GM21737 (cell line): ENCODE measurements around the gene PZP.
A peak's percentile ranks its signal among the peaks of the same experiment; 100 is the strongest.

Experiments
- ATAC-seq: cut with Tn5 transposase; IDR thresholded peaks from one replicate; pipeline ENCODE4 v1.9.1; 2021; ENCODE audit warnings: mild to moderate bottlenecking, moderate library complexity; ENCODE audit not compliant: unreplicated experiment

Gene PZP

DNA sequence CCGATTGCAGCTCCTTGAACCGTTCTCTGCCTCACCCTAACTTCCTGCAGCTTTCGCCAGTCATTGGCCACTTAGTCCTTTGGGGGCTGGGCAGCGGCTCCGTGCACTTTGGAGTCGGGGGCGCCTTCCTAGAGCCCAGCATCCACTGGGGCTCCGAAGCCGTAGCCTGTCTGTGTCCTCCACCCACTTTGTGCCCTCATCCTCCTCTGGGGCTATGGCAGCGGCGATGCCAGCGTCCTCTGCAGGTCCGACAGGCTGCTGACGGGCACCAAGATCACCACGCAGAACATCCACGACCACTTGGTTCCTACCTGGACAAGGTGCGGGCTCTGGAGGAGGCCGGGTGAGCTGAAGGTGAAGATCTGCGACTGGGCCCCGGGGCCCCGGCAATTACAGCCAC lies 80.7 kb downstream of the PZP start:
- no peak for ATAC-seq

DNA sequence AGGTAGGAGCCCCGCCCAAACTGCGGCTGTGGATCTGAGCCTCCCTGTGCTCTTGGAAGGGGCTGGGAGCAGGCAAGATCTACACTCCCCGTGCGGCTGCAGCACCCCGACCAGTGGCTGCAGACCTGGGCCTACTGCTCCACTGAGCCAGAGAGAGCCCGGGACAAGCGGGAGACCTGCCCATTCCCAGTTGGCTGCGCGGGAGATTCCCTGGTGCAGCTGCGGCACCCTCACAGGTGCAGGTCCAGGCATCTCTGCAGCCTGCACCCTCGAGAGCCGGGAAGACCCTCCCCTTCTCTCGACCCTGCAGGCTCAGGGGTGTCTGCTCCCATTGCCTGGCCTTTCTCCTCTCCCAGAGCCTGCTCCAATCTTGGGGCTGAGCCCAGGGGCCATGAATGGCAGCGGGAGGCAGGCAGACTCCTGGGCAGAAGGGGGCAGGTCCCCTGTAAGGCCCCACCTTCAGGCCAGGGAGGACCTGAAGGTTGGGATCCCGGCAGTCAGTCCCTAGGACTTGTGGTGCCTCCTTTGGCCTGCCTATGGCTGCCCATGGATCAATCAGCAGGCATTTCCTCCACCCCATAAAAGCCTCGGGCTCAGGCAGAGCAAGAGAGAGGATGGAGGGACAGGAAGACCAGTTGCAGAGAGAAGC lies 83.7 kb downstream of the PZP start:
- no peak for ATAC-seq

DNA sequence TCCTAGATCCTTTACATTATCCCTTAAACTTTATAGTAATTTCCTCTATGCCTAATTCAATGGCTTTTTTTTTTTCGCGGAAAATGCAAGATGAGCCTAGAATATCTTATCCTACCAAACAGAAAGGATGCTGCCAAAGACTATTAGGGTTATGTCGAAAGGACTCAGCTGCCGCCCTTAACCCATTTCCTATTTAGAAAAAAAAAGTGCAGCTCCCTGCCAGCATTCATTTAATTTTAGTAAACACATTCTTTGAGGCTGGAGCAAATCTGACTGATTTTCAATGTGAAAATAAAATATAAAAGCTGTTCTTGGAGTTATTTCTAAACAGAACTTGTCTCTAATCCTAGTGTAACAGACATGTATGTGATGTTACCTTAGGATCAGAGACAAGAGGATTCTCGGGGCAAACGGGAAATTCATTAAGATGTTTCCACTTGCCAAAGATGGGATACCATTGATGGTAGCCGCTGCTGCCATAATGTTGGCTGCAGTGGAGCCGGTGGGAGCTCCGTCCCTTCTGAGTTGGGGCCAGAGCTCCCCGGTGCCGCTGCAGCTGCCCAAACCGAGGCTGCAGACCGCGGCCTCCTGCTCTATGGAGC lies 84.3 kb downstream of the PZP start:
- ATAC-seq, result no peak

DNA sequence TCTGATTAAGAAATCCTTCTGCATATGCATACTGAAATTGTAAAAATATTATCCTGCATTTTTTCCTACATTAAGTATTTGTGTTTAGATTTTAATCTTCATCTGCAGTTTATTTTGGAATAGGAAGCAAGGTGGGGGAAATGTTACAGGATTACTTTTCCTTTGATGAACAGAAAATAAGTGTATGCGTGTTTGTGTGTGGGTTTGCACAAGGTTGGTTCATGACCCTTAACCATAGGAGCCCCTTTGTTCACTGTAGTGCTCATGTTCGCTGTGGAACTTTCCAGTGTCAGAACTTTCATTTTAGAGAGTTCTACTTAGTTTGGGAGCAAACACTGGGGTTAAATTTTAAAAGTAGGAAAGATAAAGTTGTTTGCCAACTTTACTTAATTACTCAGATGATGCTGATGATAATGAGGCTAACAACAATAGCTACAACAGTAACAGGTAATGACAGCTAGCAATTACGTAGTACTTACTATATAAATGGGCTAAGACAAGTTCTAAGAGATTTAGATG lies 86.0 kb downstream of the PZP start:
- no peak for ATAC-seq

DNA sequence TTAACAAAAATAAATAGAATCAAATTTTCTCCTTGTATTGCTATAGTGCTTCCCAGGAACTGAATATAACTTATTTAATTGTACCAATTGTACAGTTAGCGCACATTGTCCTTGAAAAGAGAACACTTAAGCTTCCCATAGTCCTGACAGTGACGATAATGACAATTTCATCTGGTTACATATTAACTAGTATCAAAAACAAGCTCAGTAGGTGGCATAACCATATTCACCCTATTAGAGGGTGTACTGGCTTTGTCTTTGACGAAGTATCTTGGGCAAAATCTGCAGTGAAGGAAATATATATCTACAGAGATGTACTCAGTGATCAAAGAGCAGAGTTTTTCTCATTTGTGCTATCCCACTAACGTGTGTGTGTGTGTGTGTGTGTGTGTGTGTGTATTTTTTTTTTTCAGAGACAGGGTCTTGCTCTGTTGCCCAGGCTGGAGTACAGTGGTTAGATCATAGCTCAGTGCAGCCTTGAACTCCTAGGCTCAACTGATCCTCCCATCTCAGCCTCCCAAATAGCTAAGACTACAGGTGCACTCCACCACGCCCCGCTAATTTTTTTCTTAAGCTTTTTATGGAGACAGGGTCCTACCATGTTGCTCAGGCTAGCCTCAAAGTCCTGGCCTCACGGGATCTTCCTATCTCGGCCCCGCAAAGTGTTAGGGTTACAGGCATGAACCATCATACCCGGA lies 87.6 kb downstream of the PZP start:
- no peak for ATAC-seq

DNA sequence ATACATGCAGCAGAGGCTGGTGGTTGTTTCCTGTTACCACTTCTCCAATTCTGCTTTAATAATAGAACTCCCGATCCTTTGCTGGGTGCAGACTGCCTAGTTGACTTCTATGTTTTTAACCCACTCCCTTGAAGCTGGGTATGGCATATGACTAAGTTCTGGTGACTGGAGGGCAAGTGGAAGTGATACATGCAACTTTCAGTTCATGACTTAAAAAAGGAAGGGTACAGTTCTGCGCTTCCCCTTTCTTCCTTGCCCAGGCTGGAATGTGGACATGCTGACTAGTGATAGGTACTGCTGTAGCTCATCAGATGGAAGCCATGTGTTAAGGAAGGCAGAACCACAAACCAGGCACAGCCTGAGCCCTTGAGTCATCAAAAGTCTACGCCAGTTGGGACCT lies 90.0 kb downstream of the PZP start:
- ATAC-seq, result peak; percentile 52

DNA sequence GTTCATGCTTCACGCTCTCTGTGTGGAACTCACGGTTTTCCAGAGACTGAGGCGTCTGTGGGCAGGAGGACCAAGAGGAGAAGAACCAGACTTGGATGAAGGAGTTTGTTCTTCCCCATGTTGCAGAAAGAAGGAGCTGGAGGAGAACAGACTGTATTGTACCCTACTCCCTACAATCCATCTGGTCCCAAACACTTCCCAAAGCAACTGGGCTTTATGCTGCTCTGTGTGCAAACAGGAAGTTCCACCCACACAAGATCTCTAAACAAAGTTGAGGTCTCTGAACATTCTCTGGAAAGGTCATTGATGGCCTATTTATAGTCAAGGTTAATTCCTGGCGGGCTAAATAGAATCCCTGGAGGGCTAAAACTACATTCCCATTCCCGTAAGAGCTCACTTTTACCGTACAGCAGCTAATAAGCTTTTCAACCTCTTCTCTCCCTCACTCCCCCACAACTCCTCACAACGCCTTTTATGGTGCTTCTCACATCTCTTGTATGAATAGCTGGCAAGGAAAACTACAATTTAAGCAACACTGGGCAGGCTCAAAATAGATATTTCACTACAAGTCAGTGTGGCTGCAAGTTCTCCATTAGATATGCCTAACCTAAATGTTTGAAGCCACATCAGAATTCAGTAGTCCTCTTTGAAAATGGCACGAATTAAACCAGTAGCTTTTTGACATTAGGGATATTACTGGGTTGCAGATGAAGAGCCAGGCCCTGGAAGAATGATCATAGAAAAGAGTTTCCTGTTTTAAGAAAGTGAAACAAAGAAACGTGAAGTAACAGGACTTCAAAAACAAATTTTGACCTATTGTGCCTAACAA lies 92.2 kb downstream of the PZP start, which contains the start of gene A2M:
Gene A2M, minus strand, starts transcription at position 189 of the 829 bp plus-strand sequence. Its CDS starts 70 bp downstream, at position 119.
- ATAC-seq, result no peak

DNA sequence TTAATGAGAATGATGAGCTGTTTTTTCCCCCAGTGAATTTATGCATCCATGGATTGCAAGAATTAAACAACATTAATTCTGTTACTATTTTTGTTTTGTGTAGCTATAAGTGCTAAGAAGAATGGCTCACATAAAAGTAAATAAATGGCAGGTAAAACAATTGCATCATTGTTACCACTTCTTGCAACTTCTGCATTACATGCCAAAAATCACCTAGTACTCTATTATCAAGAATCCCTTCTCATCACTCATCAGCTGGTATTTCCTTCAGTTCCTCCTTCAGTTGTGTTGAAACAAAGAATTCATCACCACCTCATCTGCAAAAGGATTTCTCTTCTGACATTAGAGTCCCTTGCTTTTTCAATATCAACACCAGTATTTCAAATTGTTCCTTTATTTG lies 93.2 kb downstream of the PZP start:
- no peak for ATAC-seq

DNA sequence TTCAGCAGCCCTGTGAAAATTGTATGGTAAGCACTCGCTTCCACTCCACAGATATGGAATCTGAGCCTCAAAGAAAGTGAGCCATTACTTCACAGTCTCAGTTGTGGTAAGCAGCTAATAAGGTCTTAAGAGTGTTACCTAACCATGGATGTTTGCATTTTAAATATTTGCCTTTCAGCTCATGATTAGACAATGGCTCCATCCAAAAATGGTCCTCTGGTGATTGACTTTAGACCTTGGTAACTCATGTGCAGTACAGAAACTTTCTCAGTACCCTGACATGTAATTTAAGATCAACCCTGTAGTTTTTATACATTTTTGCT lies 94.2 kb downstream of the PZP start:
- no peak for ATAC-seq

DNA sequence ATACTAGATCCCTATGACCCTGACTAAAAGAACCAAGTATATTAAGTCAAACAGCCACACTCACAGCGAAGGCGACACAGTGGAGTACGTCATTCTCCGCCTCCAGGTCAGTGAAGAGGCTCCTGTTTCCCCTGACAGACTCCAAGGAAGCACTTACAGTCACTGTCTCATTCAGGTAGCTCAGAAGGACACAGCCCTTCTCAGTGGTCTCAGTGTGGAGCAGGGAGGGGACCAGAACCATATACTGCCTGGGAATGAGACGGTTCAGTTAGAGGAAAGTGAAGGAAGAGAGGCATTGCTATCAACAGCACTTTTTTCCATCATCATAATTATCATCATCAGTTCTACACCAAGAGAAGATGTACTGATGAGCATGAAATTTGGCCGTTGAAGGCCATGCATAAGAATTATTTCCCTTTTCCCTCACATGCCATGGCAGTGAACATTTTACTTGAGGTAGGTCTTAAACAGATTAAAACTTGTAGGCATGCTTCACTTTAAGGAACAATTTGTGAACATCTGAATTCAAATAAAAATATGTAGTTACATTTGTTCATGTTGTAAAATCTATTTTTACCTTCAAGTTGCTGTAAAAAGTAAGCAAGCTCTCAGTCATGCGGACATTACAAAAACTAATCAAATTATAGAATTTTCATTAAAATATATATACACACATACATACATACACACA lies 94.8 kb downstream of the PZP start:
- ATAC-seq, result no peak

DNA sequence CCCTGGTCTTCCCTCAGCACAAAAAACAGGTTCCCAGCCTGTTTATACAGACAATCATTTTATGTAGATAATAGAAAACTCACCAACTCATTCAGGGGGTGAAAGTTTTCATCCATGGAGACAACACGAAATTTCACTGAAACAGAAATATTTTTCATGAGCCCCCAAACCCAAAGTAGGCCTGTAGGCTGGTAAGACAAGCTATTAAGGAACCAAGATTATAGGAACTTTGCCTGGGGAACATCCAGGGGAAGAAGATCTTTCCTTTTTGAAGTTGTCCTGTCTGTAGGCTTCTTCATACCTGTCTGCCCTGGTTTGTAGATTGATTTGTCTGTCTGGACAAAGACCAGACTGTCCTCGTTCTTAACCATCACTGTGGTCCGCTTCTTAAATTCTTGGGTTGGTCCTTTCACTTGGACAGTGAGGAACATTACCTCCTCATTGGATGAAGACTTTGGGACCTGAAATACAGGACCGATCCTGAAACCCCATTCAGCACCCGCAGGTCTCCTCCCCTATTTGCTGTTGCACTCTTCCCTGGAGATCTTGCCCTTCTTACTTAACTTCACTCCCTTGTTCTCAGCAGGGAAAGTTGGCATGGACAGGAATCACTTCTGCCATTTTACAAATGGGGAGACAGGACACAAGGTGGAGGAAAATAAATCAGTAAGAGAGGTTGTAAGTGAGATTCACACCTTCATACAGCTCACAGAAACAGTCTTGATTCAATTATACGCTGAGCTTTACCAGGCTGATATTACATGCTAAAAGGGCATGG lies 95.9 kb downstream of the PZP start:
- no peak for ATAC-seq

DNA sequence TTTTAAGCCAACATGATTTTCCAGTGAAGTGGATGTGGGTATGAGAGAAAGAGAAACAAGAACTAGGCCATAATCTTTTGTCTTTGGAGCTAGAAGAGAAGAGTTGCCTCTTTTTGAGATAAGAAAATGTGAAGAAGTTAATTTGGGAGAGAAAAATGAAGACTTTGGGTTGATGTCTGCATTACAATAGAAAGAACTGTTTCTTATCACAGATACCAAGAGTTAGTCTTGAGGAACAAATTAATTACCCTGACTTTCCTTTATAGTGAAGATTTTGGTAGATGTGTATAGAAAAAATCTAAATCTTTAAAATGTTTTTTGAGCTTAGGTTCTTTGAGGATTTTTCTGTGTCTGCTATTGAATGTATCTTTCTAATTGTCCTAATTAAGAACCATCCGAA lies 96.7 kb downstream of the PZP start:
- no peak for ATAC-seq

DNA sequence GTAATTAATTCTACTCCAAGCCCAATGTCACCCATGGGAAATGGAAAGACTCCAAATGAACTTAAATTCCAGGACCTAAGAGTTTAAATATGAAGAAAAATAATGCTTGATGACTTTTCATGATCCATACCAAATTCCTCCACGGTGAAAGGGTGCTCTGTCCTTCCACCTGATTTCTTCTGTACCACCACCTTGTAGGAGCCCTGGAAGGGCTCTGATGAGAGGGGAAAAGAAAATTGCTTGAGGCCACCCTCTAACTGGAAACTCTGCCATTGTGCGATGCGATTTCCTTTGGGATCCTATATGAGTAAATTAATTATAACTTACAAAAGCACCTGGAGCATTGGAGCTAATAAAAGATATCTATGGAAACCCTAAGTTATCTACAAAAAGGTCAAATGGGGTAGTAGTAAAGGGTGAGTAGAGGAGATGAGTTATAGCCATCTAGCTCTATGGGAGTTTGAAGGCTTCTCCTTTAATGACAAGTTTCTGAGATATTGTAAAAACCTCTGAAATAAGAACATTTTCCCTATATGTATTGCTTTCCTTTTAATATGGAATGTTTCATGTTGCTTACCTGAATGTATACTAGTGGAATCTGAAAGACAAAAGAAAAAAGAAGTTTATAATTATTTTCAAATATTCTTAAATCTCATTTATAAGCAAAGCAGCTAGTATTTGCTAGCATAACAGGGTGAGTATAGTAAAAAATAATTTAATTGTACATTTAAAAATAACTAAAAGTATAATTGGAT lies 98.3 kb downstream of the PZP start:
- no peak for ATAC-seq

DNA sequence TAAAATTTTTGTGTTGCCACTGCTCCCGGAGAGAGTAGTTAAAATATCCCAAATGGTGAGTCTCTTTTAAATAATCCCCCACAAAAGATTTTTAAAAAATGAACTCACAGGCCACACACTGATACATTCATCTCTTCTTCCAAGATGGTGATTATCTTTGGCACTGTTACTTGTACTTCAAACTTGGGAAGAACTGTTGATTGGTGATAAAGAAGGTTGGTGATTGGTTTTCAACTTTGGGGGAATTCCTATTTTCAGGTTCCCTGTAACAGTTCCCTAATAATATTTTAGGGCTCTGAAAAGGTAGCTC lies 99.0 kb downstream of the PZP start:
- no peak for ATAC-seq

DNA sequence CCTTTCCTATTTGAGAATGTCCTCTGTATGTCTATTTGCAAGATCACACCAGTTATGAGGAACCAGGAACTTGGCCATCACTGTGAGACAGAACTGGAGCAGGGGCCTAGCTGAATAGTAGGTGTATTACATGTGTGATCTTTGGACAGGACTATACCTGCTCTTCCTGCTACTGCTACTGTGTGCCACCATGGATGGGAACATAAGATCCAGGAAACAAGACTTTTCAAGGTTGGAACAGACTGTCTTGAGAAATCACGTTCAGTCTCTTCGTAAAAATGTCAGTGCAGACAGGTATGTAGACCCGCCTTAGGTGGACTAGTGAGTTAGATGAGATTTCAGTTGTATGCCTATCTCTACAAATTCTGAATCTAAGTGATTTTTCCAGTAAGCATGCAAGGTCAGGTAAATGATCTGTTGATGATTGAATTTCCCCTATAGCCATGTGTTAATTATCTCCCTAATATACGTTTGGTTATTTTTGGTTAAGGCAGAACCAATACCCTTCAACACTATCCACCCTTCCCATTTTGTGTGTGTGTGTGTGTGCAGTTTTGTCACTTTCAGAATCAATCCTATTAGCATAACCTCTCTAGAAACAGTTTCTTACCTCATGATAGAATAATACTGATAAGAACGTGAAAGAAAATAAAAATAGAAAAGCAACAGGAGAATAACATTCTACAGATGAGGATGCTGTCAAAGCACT lies 99.5 kb downstream of the PZP start:
- ATAC-seq, result no peak

DNA sequence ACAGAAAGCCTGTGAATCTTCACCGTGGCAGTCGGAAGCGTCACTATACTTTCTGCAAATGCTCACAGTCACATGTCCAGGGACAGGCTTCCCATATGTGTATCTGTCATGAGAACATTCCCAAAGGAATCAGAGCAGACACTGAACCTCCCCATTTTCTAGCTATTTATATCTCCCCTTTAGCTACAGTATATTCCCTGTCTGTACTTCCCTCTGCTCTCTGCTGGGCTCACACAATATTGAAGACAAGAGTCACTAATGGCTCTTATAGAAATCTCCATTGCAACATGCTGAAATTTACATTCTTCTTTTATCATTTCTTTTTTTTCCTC lies 100.7 kb downstream of the PZP start:
- no peak for ATAC-seq

DNA sequence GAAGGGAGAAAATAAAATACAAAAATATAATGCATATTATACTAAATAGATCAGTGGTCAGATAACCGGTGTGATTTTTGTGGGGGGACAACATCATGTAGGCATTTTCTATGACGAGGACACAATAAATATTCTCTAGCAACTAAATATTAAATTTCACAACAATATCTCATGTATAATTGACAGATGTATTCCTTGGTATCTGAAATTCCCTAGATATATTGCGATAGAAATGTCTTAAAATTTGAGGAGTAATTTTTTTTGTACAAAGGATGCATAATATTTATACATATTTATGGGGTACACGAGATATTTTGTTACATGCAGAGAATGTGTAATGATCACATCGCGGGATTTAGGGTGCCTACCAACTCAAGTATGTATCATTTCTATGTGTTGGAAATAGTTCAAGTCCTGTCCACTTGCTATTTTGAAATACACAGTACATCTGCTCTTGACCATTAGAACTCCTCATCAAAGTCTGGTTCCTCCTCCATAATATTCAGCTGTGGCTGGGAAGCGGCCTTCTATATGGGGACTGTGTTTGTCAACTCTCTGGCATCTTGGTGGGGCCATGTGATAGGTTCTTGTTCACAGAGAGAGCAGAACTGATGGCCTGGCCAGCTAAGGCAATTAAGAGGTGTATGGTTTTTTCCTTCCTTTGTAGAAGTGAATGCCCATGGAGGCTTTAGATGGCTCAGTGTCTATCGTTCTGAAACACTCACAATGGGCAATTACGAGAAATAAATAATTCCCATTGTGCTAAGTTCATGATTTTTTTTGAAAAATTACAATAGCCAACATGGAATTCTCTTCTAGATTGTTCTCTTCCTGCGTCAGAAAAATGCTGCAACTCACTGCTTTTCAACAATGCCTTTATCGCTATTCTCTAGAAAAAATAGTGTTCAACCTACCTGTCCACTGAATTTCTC lies 101.3 kb downstream of the PZP start:
- no peak for ATAC-seq

DNA sequence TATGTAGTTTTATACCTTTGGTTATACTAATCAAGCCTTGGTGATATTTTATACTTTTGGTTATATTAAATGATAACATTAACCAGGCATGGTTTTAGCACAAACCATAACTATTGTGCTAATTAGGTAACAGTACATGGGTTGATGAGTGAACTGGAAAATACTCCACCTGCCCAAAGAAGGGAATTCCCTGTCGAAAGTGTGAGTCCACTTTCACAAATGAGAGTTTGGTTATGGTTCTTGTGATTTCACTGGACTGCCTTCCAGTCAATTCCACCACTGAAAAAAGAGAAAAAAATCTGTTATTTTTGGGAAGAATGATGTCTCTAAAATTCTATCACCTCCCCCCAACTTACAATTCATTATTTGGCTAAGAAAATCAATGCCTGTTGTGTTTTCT lies 102.1 kb downstream of the PZP start:
- ATAC-seq, result no peak
